ENCODE data around the gene SIRT7.
A peak's percentile ranks its signal among the peaks of the same experiment; 100 is the strongest.

SIRT7 gene

GRCh38 chr17:81904600-81905423 lies 13.2 kb downstream of the SIRT7 start:
- peaks cover 69% of the 10 kb centered on the region for H3K36me3 ChIP-seq (ENCODE audit: insufficient read depth, insufficient read length, low read length)
- no peaks in the 10 kb centered on the region for H3K9me3 ChIP-seq (ENCODE audit: insufficient read depth, low read length)
- TF ChIP-seq YY1 (IDR thresholded peaks at IDR 0.05; ENCODE audit: insufficient read depth, insufficient read length) (no peak), ZNF274 (IDR thresholded peaks at IDR 0.05; ENCODE audit: low read depth, low read length) (no peak), SUZ12 (IDR thresholded peaks at IDR 0.05; ENCODE audit: extremely low read depth, insufficient read depth, insufficient read length) (no peak)
- peaks cover 18% of the 10 kb centered on the region for H3K4me1 ChIP-seq (ENCODE audit: insufficient read depth, insufficient read length)
- no peak overlapping the region for H3K9ac ChIP-seq (ENCODE audit: insufficient read length, low read depth)
- peaks cover 16% of the 10 kb centered on the region for H3K27me3 ChIP-seq (ENCODE audit: insufficient read depth, insufficient read length)
- DNase-seq (ENCODE audit: low read depth, low spot score), result no peak
- no peak overlapping the region for H3K4me3 ChIP-seq (ENCODE audit: insufficient read length, low read depth)

GRCh38 chr17:81903896-81904599 lies 13.9 kb downstream of the SIRT7 start:
- Histone ChIP-seq H3K36me3 (ENCODE audit: insufficient read depth, insufficient read length, low read length) (peaks cover 72% of the 10 kb centered on the region), H3K9me3 (ENCODE audit: insufficient read depth, low read length) (no peaks in the 10 kb centered on the region), H3K4me1 (ENCODE audit: insufficient read depth, insufficient read length) (peaks cover 22% of the 10 kb centered on the region), H3K27me3 (ENCODE audit: insufficient read depth, insufficient read length) (peaks cover 16% of the 10 kb centered on the region), H3K4me3 (ENCODE audit: insufficient read length, low read depth) (no peak overlapping the region), H3K9ac (ENCODE audit: insufficient read length, low read depth) (no peak overlapping the region)
- DNase-seq (ENCODE audit: low read depth, low spot score), result no peak
- TF ChIP-seq SUZ12 (IDR thresholded peaks at IDR 0.05; ENCODE audit: extremely low read depth, insufficient read depth, insufficient read length) (no peak), YY1 (IDR thresholded peaks at IDR 0.05; ENCODE audit: insufficient read depth, insufficient read length) (no peak)

DNA sequence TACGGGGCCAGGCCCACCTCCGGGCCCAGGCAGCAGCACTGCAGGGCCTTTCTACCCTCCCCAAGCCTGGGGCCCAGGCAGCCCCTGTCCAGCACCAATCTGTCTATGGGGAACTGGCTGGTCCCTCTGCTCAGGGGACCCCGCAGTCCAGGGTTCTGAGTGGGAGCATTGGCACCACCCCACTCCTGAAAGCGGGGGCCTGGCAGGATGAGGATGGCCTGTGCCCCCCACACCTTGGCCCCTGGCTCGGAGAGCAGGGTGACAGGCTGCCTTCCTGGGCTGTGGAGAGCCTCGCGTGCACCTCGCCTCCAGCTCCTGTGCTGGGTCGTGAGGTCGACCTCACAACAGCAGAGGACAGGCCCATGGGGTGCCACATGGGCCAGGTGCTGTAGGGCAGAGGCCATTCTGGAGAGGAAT lies 14.6 kb downstream of the SIRT7 start:
- Histone ChIP-seq H3K9ac (ENCODE audit: insufficient read length, low read depth) (no peak overlapping the region), H3K36me3 (ENCODE audit: insufficient read depth, insufficient read length, low read length) (peaks cover 68% of the 10 kb centered on the region), H3K9me3 (ENCODE audit: insufficient read depth, low read length) (no peaks in the 10 kb centered on the region), H3K4me1 (ENCODE audit: insufficient read depth, insufficient read length) (peaks cover 23% of the 10 kb centered on the region), H3K27me3 (ENCODE audit: insufficient read depth, insufficient read length) (peaks cover 16% of the 10 kb centered on the region), H3K4me3 (ENCODE audit: insufficient read length, low read depth) (no peak overlapping the region)
- no peak for TF ChIP-seq SUZ12 (IDR thresholded peaks at IDR 0.05; ENCODE audit: extremely low read depth, insufficient read depth, insufficient read length)
- TF ChIP-seq ZNF274 (IDR thresholded peaks at IDR 0.05; ENCODE audit: low read depth, low read length), result no peak
- TF ChIP-seq YY1 (IDR thresholded peaks at IDR 0.05; ENCODE audit: insufficient read depth, insufficient read length), result no peak
- DNase-seq (ENCODE audit: low read depth, low spot score), result no peak

DNA sequence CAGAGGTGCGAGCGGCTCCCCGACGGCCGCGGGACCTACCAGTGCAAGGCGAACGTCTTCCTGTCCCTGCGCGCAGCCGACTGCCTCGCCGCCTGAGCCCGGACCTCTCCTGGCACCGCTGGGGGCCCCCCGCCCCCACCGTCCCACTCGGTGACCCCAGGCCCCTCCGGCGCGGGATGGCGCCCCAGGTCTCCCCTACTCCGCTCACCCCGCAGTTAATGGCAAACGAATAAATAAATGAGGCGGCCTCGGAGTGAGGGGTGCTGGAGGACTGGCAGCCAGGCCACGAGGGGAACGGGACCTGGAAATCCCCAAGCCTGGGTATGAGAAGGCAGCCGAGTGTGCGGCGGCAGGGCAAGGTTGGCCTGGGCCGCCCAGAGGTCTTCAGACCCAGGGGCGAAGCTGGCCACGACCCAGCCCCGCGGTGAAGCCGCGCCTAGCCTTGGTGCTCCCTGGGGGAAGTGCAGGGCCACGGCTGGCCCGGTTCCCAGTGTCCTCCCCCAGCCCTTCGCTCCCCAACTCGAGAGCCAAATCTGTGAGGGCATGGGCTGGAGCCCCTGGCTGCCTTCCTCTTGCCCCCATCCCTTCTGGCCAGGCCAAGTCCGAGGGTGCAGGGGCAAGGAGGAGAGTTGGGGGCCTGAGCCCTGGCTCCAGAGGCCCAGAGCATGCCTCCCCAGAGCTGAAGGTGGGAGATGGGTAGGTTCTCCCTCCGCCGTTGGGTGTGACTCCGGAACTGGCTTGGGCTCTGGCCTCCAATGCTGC lies 15.1 kb downstream of the SIRT7 start:
- peak overlapping the region; percentile 15 for H3K4me3 ChIP-seq (ENCODE audit: insufficient read length, low read depth)
- H3K27me3 ChIP-seq (ENCODE audit: insufficient read depth, insufficient read length), result peaks cover 16% of the 10 kb centered on the region
- TF ChIP-seq YY1 (IDR thresholded peaks at IDR 0.05; ENCODE audit: insufficient read depth, insufficient read length) (no peak), SUZ12 (IDR thresholded peaks at IDR 0.05; ENCODE audit: extremely low read depth, insufficient read depth, insufficient read length) (no peak), ZNF274 (IDR thresholded peaks at IDR 0.05; ENCODE audit: low read depth, low read length) (no peak)
- peaks cover 62% of the 10 kb centered on the region for H3K36me3 ChIP-seq (ENCODE audit: insufficient read depth, insufficient read length, low read length)
- no peaks in the 10 kb centered on the region for H3K9me3 ChIP-seq (ENCODE audit: insufficient read depth, low read length)
- H3K4me1 ChIP-seq (ENCODE audit: insufficient read depth, insufficient read length), result peaks cover 27% of the 10 kb centered on the region
- no peak for DNase-seq (ENCODE audit: low read depth, low spot score)
- H3K9ac ChIP-seq (ENCODE audit: insufficient read length, low read depth), result peak overlapping the region; percentile 78

DNA sequence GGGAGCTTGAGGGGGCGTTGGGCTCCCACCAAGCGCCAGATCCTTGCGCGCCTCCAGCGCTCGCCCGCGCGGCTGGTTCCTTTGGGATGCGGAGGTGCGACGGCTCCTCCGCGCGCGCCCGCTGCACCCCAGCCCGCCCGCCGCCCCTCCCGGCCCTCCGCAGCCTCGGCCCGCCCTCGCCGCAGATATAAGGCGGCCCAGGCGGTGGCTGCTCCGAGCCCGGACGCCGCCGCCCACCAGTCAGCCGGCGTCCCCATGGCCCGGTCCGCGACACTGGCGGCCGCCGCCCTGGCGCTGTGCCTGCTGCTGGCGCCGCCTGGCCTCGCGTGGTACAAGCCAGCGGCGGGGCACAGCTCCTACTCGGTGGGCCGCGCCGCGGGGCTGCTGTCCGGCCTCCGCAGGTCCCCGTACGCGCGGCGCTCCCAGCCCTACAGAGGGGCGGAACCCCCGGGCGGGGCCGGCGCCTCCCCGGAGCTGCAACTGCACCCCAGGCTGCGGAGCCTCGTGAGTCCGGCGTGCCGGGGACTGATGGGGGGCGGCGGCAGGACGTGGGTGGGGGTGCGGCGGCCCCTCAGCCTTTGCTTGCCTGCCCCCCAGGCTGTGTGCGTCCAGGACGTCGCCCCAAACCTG lies 15.8 kb downstream of the SIRT7 start, which contains the start of gene NPB:
Gene NPB (plus strand): TSS at position 216 of the 630 bp plus-strand sequence. CDS start 40 bp downstream, at position 256.
- Histone ChIP-seq H3K27me3 (ENCODE audit: insufficient read depth, insufficient read length) (peaks cover 16% of the 10 kb centered on the region), H3K4me3 (ENCODE audit: insufficient read length, low read depth) (peak within 1 kb of the TSS; percentile 22), H3K9me3 (ENCODE audit: insufficient read depth, low read length) (no peaks in the 10 kb centered on the region), H3K36me3 (ENCODE audit: insufficient read depth, insufficient read length, low read length) (peaks cover 60% of the 10 kb centered on the region), H3K4me1 (ENCODE audit: insufficient read depth, insufficient read length) (peaks cover 25% of the 10 kb centered on the region), H3K9ac (ENCODE audit: insufficient read length, low read depth) (peak within 1 kb of the TSS; percentile 78)
- DNase-seq (ENCODE audit: low read depth, low spot score), result no peak
- TF ChIP-seq SUZ12 (IDR thresholded peaks at IDR 0.05; ENCODE audit: extremely low read depth, insufficient read depth, insufficient read length) (no peak), ZNF274 (IDR thresholded peaks at IDR 0.05; ENCODE audit: low read depth, low read length) (no peak), YY1 (IDR thresholded peaks at IDR 0.05; ENCODE audit: insufficient read depth, insufficient read length) (no peak)

GRCh38 chr17:81901167-81902022 lies 16.6 kb downstream of the SIRT7 start:
- Histone ChIP-seq H3K9me3 (ENCODE audit: insufficient read depth, low read length) (no peaks in the 10 kb centered on the region), H3K27me3 (ENCODE audit: insufficient read depth, insufficient read length) (peaks cover 16% of the 10 kb centered on the region), H3K4me3 (ENCODE audit: insufficient read length, low read depth) (peak overlapping the region; percentile 22), H3K36me3 (ENCODE audit: insufficient read depth, insufficient read length, low read length) (peaks cover 57% of the 10 kb centered on the region), H3K9ac (ENCODE audit: insufficient read length, low read depth) (peak overlapping the region; percentile 57), H3K4me1 (ENCODE audit: insufficient read depth, insufficient read length) (peaks cover 24% of the 10 kb centered on the region)
- TF ChIP-seq ZNF274 (IDR thresholded peaks at IDR 0.05; ENCODE audit: low read depth, low read length) (no peak), SUZ12 (IDR thresholded peaks at IDR 0.05; ENCODE audit: extremely low read depth, insufficient read depth, insufficient read length) (no peak), YY1 (IDR thresholded peaks at IDR 0.05; ENCODE audit: insufficient read depth, insufficient read length) (no peak)
- DNase-seq (ENCODE audit: low read depth, low spot score), result no peak

Data from NT2/D1 (cell line).